Skeletal muscle satellite cell (primary cell): Measurements from ENCODE around the gene INCENP.

ENCODE experiments used
- H3K27me3 ChIP-seq: 2 replicates; pipeline ENCODE4 v1.7.0; 2013; ENCODE audit warnings: low read length; ENCODE audit not compliant: control insufficient read depth, insufficient read depth
- H3K36me3 ChIP-seq: 2 replicates; pipeline ENCODE4 v1.7.0; 2013; ENCODE audit warnings: mild to moderate bottlenecking, control low read depth, low read length; ENCODE audit not compliant: insufficient read depth
- H3K4me1 ChIP-seq: 2 replicates; pipeline ENCODE4 v1.7.0; 2013; ENCODE audit warnings: low read length; ENCODE audit not compliant: control insufficient read depth, insufficient read depth
- H3K4me2 ChIP-seq: 2 replicates; pipeline ENCODE4 v1.7.0; 2013; ENCODE audit warnings: mild to moderate bottlenecking, low read length
- H3K4me3 ChIP-seq: 2 replicates; pipeline ENCODE4 v1.7.0; 2013; ENCODE audit warnings: low read length
- H3K9ac ChIP-seq: 2 replicates; pipeline ENCODE4 v1.7.0; 2013; ENCODE audit warnings: mild to moderate bottlenecking, low read depth, low read length, moderate library complexity
- H3K9me3 ChIP-seq: replicated peaks from 2 replicates; pipeline ENCODE4 v1.7.0; 2013; ENCODE audit warnings: mild to moderate bottlenecking, control low read depth, low read length

Gene INCENP

GRCh38 chr11:62125881-62126280 is 2.1 kb downstream of the INCENP start:
- peak overlapping the region; percentile 90 for H3K4me2 ChIP-seq
- H3K9me3 ChIP-seq = no peaks in the 10 kb centered on the region
- peaks cover 18% of the 10 kb centered on the region for H3K4me1 ChIP-seq
- H3K4me3 ChIP-seq = peak overlapping the region; percentile 93
- H3K9ac ChIP-seq = no peak overlapping the region
- no peaks in the 10 kb centered on the region for H3K27me3 ChIP-seq
- peaks cover 24% of the 10 kb centered on the region for H3K36me3 ChIP-seq

DNA sequence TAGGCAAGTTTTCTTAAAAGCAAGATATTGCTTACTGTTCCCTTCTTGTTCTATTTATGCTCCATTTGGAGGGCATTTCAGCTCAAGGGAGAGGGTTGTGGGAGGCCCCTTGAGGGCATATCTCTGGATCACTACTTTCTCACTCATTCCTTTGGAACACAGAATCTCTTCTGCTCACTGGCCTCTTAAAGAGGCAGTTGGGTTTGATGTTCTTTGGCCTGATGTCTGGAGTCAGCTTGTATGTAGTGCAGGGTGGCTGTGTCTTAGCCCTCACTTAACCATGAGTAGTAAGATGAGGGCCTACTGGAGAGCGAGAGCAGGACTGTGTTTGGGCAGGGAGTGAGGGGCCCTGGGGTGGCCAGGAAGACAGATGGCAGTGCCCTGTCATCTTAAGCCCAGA is 3.6 kb downstream of the INCENP start:
- H3K9ac ChIP-seq = no peak overlapping the region
- H3K4me2 ChIP-seq = no peak overlapping the region
- H3K4me1 ChIP-seq = peaks cover 18% of the 10 kb centered on the region
- no peaks in the 10 kb centered on the region for H3K9me3 ChIP-seq
- H3K27me3 ChIP-seq = no peaks in the 10 kb centered on the region
- H3K36me3 ChIP-seq = peaks cover 36% of the 10 kb centered on the region
- H3K4me3 ChIP-seq = no peak overlapping the region

- Histone ChIP-seq H3K9me3 (no peaks in the 10 kb centered on the region), H3K4me2 (no peak overlapping the region), H3K27me3 (no peaks in the 10 kb centered on the region), H3K9ac (no peak overlapping the region), H3K4me3 (no peak overlapping the region), H3K4me1 (peaks cover 16% of the 10 kb centered on the region), H3K36me3 (peaks cover 37% of the 10 kb centered on the region)
These were observed 4.3 kb downstream of the INCENP start for GRCh38 chr11:62127941-62128770.

GRCh38 chr11:62128835-62129234 is 5.0 kb downstream of the INCENP start:
- Histone ChIP-seq H3K4me3 (no peak overlapping the region), H3K9ac (no peak overlapping the region)

DNA sequence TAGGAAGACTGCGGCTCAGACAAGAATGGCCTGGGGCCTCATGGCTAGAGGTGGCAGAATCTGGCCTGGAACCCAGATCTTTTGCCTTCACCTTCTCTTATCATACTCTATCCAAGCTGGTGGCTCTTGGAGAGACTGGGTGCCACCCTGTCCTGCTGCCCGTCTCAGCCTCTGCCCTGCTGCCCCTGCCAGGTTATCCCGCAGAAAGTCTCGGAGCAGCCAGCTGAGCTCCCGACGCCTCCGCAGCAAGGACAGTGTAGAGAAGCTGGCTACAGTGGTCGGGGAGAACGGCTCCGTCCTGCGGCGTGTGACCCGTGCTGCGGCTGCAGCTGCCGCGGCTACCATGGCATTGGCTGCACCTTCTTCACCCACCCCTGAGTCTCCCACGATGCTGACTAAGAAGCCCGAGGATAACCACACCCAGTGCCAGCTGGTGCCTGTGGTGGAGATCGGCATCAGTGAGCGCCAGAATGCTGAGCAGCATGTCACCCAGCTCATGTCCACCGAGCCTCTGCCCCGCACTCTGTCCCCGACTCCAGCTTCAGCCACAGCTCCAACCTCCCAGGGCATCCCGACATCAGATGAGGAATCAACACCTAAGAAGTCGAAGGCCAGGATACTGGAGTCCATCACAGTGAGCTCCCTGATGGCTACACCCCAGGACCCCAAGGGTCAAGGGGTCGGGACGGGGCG is 5.9 kb downstream of the INCENP start:
- H3K4me3 ChIP-seq = no peak overlapping the region
- no peaks in the 10 kb centered on the region for H3K27me3 ChIP-seq
- peaks cover 41% of the 10 kb centered on the region for H3K36me3 ChIP-seq
- H3K9me3 ChIP-seq = no peaks in the 10 kb centered on the region
- H3K4me1 ChIP-seq = peaks cover 13% of the 10 kb centered on the region
- no peak overlapping the region for H3K4me2 ChIP-seq
- H3K9ac ChIP-seq = no peak overlapping the region

More at GRCh38 chr11:62128835-62129234, 5.0 kb downstream of the INCENP start:
- Histone ChIP-seq H3K4me1 (peaks cover 13% of the 10 kb centered on the region), H3K4me2 (no peak overlapping the region), H3K27me3 (no peaks in the 10 kb centered on the region), H3K9me3 (no peaks in the 10 kb centered on the region), H3K36me3 (peaks cover 41% of the 10 kb centered on the region)

DNA sequence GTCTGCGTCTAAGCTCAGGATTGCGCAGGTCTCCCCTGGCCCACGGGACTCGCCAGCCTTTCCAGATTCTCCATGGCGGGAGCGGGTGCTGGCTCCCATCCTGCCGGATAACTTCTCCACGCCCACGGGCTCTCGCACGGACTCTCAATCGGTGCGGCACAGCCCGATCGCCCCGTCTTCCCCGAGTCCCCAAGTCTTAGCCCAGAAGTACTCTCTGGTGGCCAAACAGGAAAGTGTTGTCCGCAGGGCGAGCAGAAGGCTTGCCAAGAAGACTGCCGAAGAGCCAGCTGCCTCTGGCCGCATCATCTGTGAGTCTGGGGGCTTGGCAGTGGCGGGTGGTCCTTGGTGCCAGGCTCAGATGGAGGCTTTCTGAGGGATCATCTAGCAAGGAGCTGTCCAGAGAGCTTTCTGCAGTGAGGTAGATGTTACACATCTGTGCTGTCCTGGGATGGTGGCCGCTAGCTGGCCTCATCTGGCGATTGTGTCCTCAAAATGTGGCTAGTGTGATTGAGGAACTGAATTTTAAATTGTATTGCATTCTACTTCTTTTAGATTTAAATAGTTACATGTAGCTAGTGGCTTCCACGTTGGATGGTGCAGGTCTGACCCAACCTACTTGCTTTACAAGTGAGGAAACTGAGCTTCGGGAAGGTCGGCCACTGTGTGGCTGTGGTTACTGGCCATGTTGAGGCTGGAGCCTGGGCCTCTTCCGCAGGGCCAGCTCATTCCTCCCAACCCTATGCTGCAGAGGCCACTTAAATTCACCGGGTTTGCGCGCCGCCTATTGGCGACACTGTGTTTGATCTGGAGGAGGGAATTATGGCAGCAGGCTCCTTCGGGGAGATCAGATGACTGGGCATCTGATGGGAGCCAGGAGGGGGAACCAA is 6.7 kb downstream of the INCENP start:
- Histone ChIP-seq H3K9ac (no peak overlapping the region), H3K36me3 (peaks cover 43% of the 10 kb centered on the region), H3K4me3 (no peak overlapping the region), H3K4me2 (no peak overlapping the region), H3K4me1 (peaks cover 5% of the 10 kb centered on the region), H3K9me3 (no peaks in the 10 kb centered on the region), H3K27me3 (no peaks in the 10 kb centered on the region)

- H3K4me2 ChIP-seq = no peak overlapping the region
- peaks cover 45% of the 10 kb centered on the region for H3K36me3 ChIP-seq
- H3K4me1 ChIP-seq = no peaks in the 10 kb centered on the region
- no peak overlapping the region for H3K9ac ChIP-seq
- no peak overlapping the region for H3K4me3 ChIP-seq
- no peaks in the 10 kb centered on the region for H3K27me3 ChIP-seq
- H3K9me3 ChIP-seq = no peaks in the 10 kb centered on the region
These were observed 7.3 kb downstream of the INCENP start for GRCh38 chr11:62131170-62131464.

DNA sequence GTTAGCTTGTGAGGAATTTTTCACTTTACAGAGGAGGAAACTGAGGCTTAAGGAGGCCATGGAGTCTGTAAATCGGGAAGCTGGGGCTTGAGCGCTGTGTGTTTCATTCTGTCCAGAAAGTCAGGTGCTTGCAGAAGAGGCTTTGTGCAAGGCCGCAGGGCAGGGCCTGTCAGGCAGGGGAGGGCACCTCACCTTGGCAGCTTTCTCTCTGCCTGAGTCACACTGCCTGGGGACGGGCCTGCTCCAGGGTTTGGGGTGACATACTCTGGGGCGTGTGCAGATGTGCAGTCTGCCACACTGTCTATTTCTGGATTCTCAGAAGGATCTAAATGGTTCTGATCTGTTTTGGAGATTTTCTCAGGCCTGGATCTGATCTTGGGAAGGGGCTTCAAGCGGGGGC is 8.4 kb downstream of the INCENP start:
- Histone ChIP-seq H3K9ac (no peak overlapping the region), H3K27me3 (no peaks in the 10 kb centered on the region), H3K4me1 (no peaks in the 10 kb centered on the region), H3K9me3 (no peaks in the 10 kb centered on the region), H3K4me3 (no peak overlapping the region), H3K4me2 (no peak overlapping the region), H3K36me3 (peaks cover 47% of the 10 kb centered on the region)

- peaks cover 47% of the 10 kb centered on the region for H3K36me3 ChIP-seq
- H3K4me3 ChIP-seq = no peak overlapping the region
- no peak overlapping the region for H3K9ac ChIP-seq
- no peaks in the 10 kb centered on the region for H3K27me3 ChIP-seq
- no peak overlapping the region for H3K4me2 ChIP-seq
- H3K9me3 ChIP-seq = no peaks in the 10 kb centered on the region
- no peaks in the 10 kb centered on the region for H3K4me1 ChIP-seq
These were observed 9.0 kb downstream of the INCENP start for GRCh38 chr11:62132689-62133293.

GRCh38 chr11:62133328-62134065 is 9.7 kb downstream of the INCENP start:
- Histone ChIP-seq H3K27me3 (no peaks in the 10 kb centered on the region), H3K4me3 (no peak overlapping the region)

More at GRCh38 chr11:62133328-62134065, 9.7 kb downstream of the INCENP start:
- Histone ChIP-seq H3K9ac (no peak overlapping the region), H3K4me2 (no peak overlapping the region), H3K4me1 (no peaks in the 10 kb centered on the region), H3K9me3 (no peaks in the 10 kb centered on the region), H3K36me3 (peaks cover 47% of the 10 kb centered on the region)
